CD4-positive, alpha-beta T cell (primary cell): ENCODE results near the gene USE1. TPM values are rescaled to one million over a fixed set of nuclear protein-coding genes. Genes with fewer than 3 reads are reported as not detected.

Source experiments
- ATAC-seq: fragments of 200-7000 bp; cut with Tn5 transposase; one replicate; pipeline ENCODE4 v1.10.0; 2022; ENCODE audit warnings: mild to moderate bottlenecking; ENCODE audit not compliant: poor library complexity
- CTCF ChIA-PET: fragments of 350-600 bp; sonication (Branson Sonifier 250); formaldehyde crosslinking; loops from one replicate; lab custom pipeline; 2021; ENCODE audit warnings: antibody characterized with exemption, inconsistent platforms; lab: Charles Lee
- POLR2A ChIA-PET: fragments of 350-600 bp; sonication (Branson Sonifier 250); formaldehyde crosslinking; loops from one replicate; lab custom pipeline; 2021; ENCODE audit warnings: antibody characterized with exemption, inconsistent platforms; lab: Charles Lee
- DNase-seq, 14 experiments: peaks; one replicate each; pipeline ENCODE4 v3.0.0-alpha.2; 2013 to 2020; ENCODE audit warnings: mixed read lengths in 2 of 14
- H3K27ac ChIP-seq, 2 donors: one replicate each; pipeline versions ENCODE4 v1.5.1 to v1.7.0; 2013; ENCODE audit warnings: low read length in 2 of 2, low read depth in 1 of 2, mild to moderate bottlenecking in 1 of 2
- H3K27me3 ChIP-seq, 2 experiments: 1 replicate in 1 of 2; 2 replicates in 1 of 2; pipeline versions ENCODE4 v1.6.1 to v1.7.0; 2013; ENCODE audit warnings: low read length in 2 of 2, control low read depth in 1 of 2, mild to moderate bottlenecking in 1 of 2, moderate library complexity in 1 of 2; ENCODE audit not compliant: insufficient read depth in 2 of 2, control insufficient read depth in 1 of 2
- H3K36me3 ChIP-seq: one replicate; pipeline ENCODE4 v1.6.1; 2013; ENCODE audit warnings: low read length, control low read depth; ENCODE audit not compliant: insufficient read depth
- H3K4me1 ChIP-seq: one replicate; pipeline ENCODE4 v1.6.1; 2013; ENCODE audit warnings: low read length, control low read depth; ENCODE audit not compliant: insufficient read depth
- H3K4me3 ChIP-seq: one replicate; pipeline ENCODE4 v1.5.1; 2013; ENCODE audit warnings: mild to moderate bottlenecking, low read length, moderate library complexity
- H3K9me3 ChIP-seq, 2 experiments: 1 replicate in 1 of 2; 2 replicates in 1 of 2; pipeline versions ENCODE4 v1.6.1 to v1.7.0; 2013; ENCODE audit warnings: low read length in 2 of 2, mild to moderate bottlenecking in 2 of 2, control low read depth in 1 of 2, moderate library complexity in 1 of 2; ENCODE audit not compliant: control insufficient read depth in 1 of 2, insufficient read depth in 1 of 2
- H3K27ac Mint-ChIP-seq: one replicate; pipeline ENCODE4 v1.8.0; 2020; ENCODE audit warnings: mixed read lengths
- H3K27me3 Mint-ChIP-seq: one replicate; pipeline ENCODE4 v1.8.0; 2021; ENCODE audit warnings: mixed read lengths
- H3K36me3 Mint-ChIP-seq: one replicate; pipeline ENCODE4 v1.8.0; 2021; ENCODE audit warnings: low read depth, mixed read lengths
- H3K4me1 Mint-ChIP-seq: one replicate; pipeline ENCODE4 v1.8.0; 2021; ENCODE audit warnings: low read depth, mixed read lengths
- H3K4me3 Mint-ChIP-seq: one replicate; pipeline ENCODE4 v1.8.0; 2020; ENCODE audit warnings: mild to moderate bottlenecking, mixed read lengths
- H3K9me3 Mint-ChIP-seq: one replicate; pipeline ENCODE4 v1.8.0; 2020; ENCODE audit warnings: mixed read lengths
- intact Hi-C, 2 experiments: fragments of 100-400 bp; cut with DNase I in 1 of 2; cut with micrococcal nuclease in 1 of 2; formaldehyde crosslinking; loops; one replicate each; pipeline versions ENCODE4 v1.15.1 to v1.9.0; 2023 to 2025; cut with DNase I, micrococcal nuclease
- total RNA-seq, 174 experiments: library from RNA in 2 of 174; stranded (reverse) in 2 of 174; gene quantifications; one replicate each; pipeline ENCODE4 v1.2.3 and lab custom pipeline; 2021 to 2026
- TF ChIP-seq, protein P1 (sequence below): fragments of 200-600 bp; IDR thresholded peaks from one replicate; pipeline ENCODE4 v1.8.0; 2022; ENCODE audit warnings: antibody characterized with exemption, mild to moderate bottlenecking

USE1 gene
- total RNA-seq, 2 experiments from 2014 or later, result 23.1 to 24.3 TPM

DNA sequence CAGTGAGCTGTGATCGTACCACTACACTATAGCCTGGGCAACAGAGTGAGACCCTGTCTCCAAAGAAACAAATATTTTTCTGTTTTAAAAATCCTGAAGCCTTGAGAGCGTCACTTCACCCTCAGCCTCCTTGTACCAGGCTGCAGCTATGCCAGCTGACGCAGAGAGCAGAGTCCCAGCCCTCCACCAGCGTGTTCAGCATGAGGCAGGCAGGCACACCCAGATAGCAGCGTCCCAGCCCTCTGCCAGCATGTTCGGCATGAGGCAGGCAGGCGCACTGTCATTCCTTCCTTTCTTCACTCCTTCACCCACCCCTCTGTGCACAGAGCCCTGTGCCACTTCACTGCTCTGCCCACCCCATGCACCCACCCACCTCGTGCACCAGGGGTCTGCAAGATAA, 43.3 kb upstream of the USE1 start:
- ATAC-seq (no peak), DNase-seq (no peak)
- intact Hi-C loops, result no loop called here
- H3K27ac Mint-ChIP-seq, result no peak overlapping the region
- Histone ChIP-seq H3K27ac (no peak overlapping the region), H3K36me3 (peaks cover 80% of the 10 kb centered on the region), H3K4me3 (no peak overlapping the region), H3K27me3 (no peaks in the 10 kb centered on the region), H3K4me1 (no peaks in the 10 kb centered on the region), H3K9me3 (no peaks in the 10 kb centered on the region)
- no peaks in the 10 kb centered on the region for H3K27me3 Mint-ChIP-seq
- H3K4me1 Mint-ChIP-seq, result no peaks in the 10 kb centered on the region
- ChIA-PET POLR2A (no interaction called here), CTCF (no interaction called here)
- H3K36me3 Mint-ChIP-seq, result peaks cover 70% of the 10 kb centered on the region
- H3K4me3 Mint-ChIP-seq, result no peak overlapping the region
- no peaks in the 10 kb centered on the region for H3K9me3 Mint-ChIP-seq
- TF ChIP-seq, protein P1, sequence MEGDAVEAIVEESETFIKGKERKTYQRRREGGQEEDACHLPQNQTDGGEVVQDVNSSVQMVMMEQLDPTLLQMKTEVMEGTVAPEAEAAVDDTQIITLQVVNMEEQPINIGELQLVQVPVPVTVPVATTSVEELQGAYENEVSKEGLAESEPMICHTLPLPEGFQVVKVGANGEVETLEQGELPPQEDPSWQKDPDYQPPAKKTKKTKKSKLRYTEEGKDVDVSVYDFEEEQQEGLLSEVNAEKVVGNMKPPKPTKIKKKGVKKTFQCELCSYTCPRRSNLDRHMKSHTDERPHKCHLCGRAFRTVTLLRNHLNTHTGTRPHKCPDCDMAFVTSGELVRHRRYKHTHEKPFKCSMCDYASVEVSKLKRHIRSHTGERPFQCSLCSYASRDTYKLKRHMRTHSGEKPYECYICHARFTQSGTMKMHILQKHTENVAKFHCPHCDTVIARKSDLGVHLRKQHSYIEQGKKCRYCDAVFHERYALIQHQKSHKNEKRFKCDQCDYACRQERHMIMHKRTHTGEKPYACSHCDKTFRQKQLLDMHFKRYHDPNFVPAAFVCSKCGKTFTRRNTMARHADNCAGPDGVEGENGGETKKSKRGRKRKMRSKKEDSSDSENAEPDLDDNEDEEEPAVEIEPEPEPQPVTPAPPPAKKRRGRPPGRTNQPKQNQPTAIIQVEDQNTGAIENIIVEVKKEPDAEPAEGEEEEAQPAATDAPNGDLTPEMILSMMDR, result no peak

DNA sequence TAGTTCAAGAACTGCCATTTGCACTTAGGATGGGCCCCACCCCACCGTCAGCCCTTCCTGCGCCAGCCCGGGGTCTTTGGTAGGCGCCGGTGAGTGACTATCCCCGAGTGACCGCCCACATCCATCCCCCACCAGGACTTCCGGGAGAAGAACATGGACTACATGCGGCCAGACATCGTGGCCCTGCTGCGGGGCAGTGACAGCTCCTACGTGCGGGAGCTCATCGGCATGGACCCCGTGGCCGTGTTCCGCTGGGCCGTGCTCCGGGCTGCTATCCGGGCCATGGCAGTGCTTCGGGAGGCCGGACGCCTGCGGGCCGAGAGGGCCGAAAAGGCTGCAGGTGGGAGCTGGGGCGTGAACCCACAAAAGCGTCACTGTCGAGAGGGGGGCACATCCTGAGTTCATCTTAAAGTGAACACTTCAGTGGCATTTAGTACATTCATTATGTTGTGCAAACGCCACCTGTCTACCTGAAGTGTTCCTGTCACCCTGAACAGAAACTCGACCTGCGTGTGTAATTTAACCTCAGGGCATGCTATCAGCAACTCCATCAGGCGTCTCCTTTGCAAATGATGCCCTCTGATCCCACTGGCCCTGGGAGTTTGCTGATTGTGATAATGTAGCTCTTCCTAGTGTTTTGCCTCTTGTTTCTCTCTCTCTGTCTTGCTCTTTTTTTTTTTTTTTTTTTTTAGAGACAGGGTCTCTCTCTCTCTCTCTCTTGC, 42.4 kb upstream of the USE1 start:
- Mint-ChIP-seq H3K27ac (no peak overlapping the region), H3K4me3 (no peak overlapping the region), H3K36me3 (peaks cover 75% of the 10 kb centered on the region), H3K9me3 (no peaks in the 10 kb centered on the region), H3K27me3 (no peaks in the 10 kb centered on the region), H3K4me1 (no peaks in the 10 kb centered on the region)
- no peaks in the 10 kb centered on the region for H3K9me3 ChIP-seq
- no peak overlapping the region for H3K4me3 ChIP-seq
- DNase-seq (no peak), ATAC-seq (no peak)
- intact Hi-C loops, result no loop called here
- peaks cover 81% of the 10 kb centered on the region for H3K36me3 ChIP-seq
- CTCF ChIA-PET, result interaction anchor here (0.6 kb wide), 1 partner anchor 1425 kb away, joined by 3 read pairs; no protein-coding TSS in a partner anchor
- no peaks in the 10 kb centered on the region for H3K4me1 ChIP-seq
- POLR2A ChIA-PET, result no interaction called here
- TF ChIP-seq, protein P1, result no peak
- H3K27me3 ChIP-seq, result no peaks in the 10 kb centered on the region
- H3K27ac ChIP-seq, result no peak overlapping the region

DNA sequence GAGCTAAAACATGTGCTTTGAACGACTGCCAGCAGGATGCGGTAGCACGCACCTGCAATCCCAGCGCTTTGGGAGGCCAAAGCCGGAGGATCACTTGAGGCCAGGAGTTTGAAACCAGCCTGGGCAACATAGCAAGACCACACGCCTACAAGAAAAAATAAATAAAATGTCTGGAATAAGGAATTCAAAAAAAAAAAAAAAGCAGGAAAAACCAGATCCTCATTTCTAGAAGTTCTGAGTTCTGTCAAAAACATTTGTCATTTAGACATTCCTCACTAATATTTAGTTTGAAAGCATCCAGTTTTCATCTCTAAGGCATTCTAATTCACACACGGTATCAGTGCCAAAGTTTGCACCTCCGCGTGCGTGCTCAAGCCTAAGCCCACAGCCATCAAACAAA, 36.9 kb upstream of the USE1 start:
- H3K4me1 ChIP-seq, result peaks cover 13% of the 10 kb centered on the region
- peaks cover 50% of the 10 kb centered on the region for H3K36me3 Mint-ChIP-seq
- no peaks in the 10 kb centered on the region for H3K9me3 ChIP-seq
- TF ChIP-seq, protein P1, result no peak
- DNase-seq (no peak), ATAC-seq (no peak)
- no peak overlapping the region for H3K4me3 Mint-ChIP-seq
- H3K27ac ChIP-seq, result no peak overlapping the region
- H3K4me1 Mint-ChIP-seq, result peaks cover 4% of the 10 kb centered on the region
- peaks cover 60% of the 10 kb centered on the region for H3K36me3 ChIP-seq
- H3K4me3 ChIP-seq, result no peak overlapping the region
- H3K9me3 Mint-ChIP-seq, result no peaks in the 10 kb centered on the region
- H3K27me3 ChIP-seq, result no peaks in the 10 kb centered on the region
- H3K27ac Mint-ChIP-seq, result no peak overlapping the region
- ChIA-PET POLR2A (no interaction called here), CTCF (no interaction called here)
- intact Hi-C loops, result no loop called here
- H3K27me3 Mint-ChIP-seq, result no peaks in the 10 kb centered on the region
